HEK293 (cell line): ENCODE results near the gene TMEM270.
"Not testable (repeated sequence)": the region's sequence is repeated elsewhere in the genome, so short reads cannot be mapped to it uniquely, and the experiment has no call there.

Experiments used
- CTCF ChIA-PET: fragments of 350-600 bp; formaldehyde crosslinking; extraction: SDS; loops from one replicate; lab custom pipeline; 2021; ENCODE audit warnings: antibody characterized with exemption; lab: Yijun Ruan, JAX
- POLR2A ChIA-PET: fragments of 300-600 bp; formaldehyde crosslinking; extraction: SDS; loops from one replicate; lab custom pipeline; 2020; ENCODE audit warnings: antibody characterized with exemption, inconsistent platforms; lab: Yijun Ruan, JAX
- H3K27ac ChIP-seq: fragments of 200-500 bp; sonication (Bioruptor generic); 2 replicates; pipeline ENCODE4 v1.5.1; 2014; ENCODE audit warnings: low read depth, low read length, control low read depth, inconsistent platforms; ENCODE audit errors: extremely low read depth
- H3K36me3 ChIP-seq, 2 experiments: fragments of 200-500 bp in 1 of 2; sonication (Bioruptor generic) in 1 of 2; 1 replicate in 1 of 2; 2 replicates in 1 of 2; pipeline ENCODE4 v1.5.1; 2014 to 2017; ENCODE audit warnings: inconsistent platforms in 2 of 2, low read length in 2 of 2; ENCODE audit not compliant: control insufficient read depth in 2 of 2, insufficient read depth in 1 of 2
- H3K4me1 ChIP-seq: fragments of 200-500 bp; sonication (Bioruptor generic); 2 replicates; pipeline ENCODE4 v1.5.1; 2014; ENCODE audit warnings: mild to moderate bottlenecking, low read length, inconsistent platforms; ENCODE audit not compliant: control insufficient read depth, insufficient read depth
- H3K4me3 ChIP-seq: 2 replicates; pipeline ENCODE4 v1.5.1; 2011; ENCODE audit warnings: low read depth, mild to moderate bottlenecking, control low read depth, low read length, moderate library complexity
- H3K9me3 ChIP-seq: fragments of 200-500 bp; sonication (Bioruptor generic); 2 replicates; pipeline ENCODE4 v1.5.1; 2014; ENCODE audit warnings: low read depth, low read length, inconsistent platforms; ENCODE audit not compliant: control insufficient read depth, insufficient read depth
- GLIS1 ChIP-seq: fragments of 450-650 bp; formaldehyde crosslinking; IDR thresholded peaks from 2 replicates; pipeline ENCODE4 v1.5.1; 2016; ENCODE audit warnings: missing biosample characterization, missing genetic modification characterization
- HOXA7 ChIP-seq: sonication (generic); formaldehyde crosslinking; IDR thresholded peaks from 2 replicates; pipeline ENCODE4 v1.8.1; 2022; ENCODE audit warnings: missing genetic modification reagents, borderline replicate concordance
- ZBTB17 ChIP-seq: fragments of 450-650 bp; formaldehyde crosslinking; IDR thresholded peaks from 2 replicates; pipeline ENCODE4 v1.5.1; 2016; ENCODE audit warnings: missing biosample characterization, missing genetic modification characterization
- ZIC2 ChIP-seq: fragments of 450-650 bp; formaldehyde crosslinking; IDR thresholded peaks from 2 replicates; pipeline ENCODE4 v1.5.1; 2016; ENCODE audit warnings: missing biosample characterization, missing genetic modification characterization
- ZNF311 ChIP-seq: fragments of 450-650 bp; formaldehyde crosslinking; IDR thresholded peaks from 2 replicates; pipeline ENCODE4 v1.5.1; 2017; ENCODE audit warnings: missing biosample characterization, missing genetic modification characterization, borderline replicate concordance
- ZNF777 ChIP-seq: fragments of 450-650 bp; formaldehyde crosslinking; IDR thresholded peaks from 2 replicates; pipeline ENCODE4 v1.5.1; 2017; ENCODE audit warnings: missing biosample characterization, missing genetic modification characterization, borderline replicate concordance
- ZNF785 ChIP-seq: fragments of 450-650 bp; formaldehyde crosslinking; IDR thresholded peaks from 2 replicates; pipeline ENCODE4 v1.5.1; 2016; ENCODE audit warnings: missing biosample characterization, missing genetic modification characterization
- TF ChIP-seq, protein P1 (sequence below): fragments of 450-650 bp; formaldehyde crosslinking; IDR thresholded peaks from 2 replicates; pipeline ENCODE4 v1.5.1; 2016; ENCODE audit warnings: missing biosample characterization, missing genetic modification characterization
- TF ChIP-seq, protein P2 (sequence below): fragments of 450-650 bp; formaldehyde crosslinking; IDR thresholded peaks from 2 replicates; pipeline ENCODE4 v1.5.1; 2016; ENCODE audit warnings: missing biosample characterization, missing genetic modification characterization, borderline replicate concordance
- TF ChIP-seq, protein P3 (sequence below): fragments of 450-650 bp; formaldehyde crosslinking; IDR thresholded peaks from 2 replicates; pipeline ENCODE4 v1.5.1; 2017; ENCODE audit warnings: missing biosample characterization, missing genetic modification characterization

The TMEM270 gene

DNA sequence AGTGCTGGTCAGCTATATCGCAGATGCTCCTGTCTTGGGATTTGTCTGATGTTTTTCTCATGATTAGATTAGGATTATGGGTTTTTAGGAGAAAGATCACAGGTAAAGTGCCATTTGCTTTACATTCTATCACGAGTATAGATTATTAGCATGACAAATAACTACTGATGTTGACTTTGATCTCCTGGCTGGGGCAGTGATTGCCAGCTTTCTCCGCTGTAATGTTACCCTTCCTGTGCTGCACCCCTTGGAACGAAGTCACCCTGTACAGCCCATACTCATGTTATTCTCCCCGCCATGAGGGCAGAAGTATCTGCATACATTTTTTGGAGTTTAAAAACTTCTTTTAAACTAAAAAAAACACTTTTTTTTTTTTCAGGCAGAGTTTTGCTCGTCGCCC is 40.9 kb upstream of the TMEM270 start:
- CTCF ChIA-PET = interaction anchor here (2.7 kb wide), 1 partner anchor 35 kb away, joined by 10 read pairs; no protein-coding TSS in a partner anchor
- no peak overlapping the region for H3K4me3 ChIP-seq
- H3K36me3 ChIP-seq = no peaks in the 10 kb centered on the region
- POLR2A ChIA-PET = no interaction called here
- no peak for TF ChIP-seq HOXA7 (CRISPR knock-in tag)
- TF ChIP-seq, protein P1, sequence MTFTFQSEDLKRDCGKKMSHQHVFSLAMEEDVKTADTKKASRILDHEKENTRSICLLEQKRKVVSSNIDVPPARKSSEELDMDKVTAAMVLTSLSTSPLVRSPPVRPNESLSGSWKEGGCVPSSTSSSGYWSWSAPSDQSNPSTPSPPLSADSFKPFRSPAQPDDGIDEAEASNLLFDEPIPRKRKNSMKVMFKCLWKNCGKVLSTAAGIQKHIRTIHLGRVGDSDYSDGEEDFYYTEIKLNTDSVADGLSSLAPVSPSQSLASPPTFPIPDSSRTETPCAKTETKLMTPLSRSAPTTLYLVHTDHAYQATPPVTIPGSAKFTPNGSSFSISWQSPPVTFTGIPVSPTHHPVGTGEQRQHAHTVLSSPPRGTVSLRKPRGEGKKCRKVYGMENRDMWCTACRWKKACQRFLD (tag by site-specific recombination) = no peak
- TF ChIP-seq ZIC2 (tag by site-specific recombination) = no peak
- TF ChIP-seq ZNF777 (tag by site-specific recombination) = no peak
- TF ChIP-seq GLIS1 = no peak
- TF ChIP-seq ZNF311 (tag by site-specific recombination) = no peak
- TF ChIP-seq, protein P2, sequence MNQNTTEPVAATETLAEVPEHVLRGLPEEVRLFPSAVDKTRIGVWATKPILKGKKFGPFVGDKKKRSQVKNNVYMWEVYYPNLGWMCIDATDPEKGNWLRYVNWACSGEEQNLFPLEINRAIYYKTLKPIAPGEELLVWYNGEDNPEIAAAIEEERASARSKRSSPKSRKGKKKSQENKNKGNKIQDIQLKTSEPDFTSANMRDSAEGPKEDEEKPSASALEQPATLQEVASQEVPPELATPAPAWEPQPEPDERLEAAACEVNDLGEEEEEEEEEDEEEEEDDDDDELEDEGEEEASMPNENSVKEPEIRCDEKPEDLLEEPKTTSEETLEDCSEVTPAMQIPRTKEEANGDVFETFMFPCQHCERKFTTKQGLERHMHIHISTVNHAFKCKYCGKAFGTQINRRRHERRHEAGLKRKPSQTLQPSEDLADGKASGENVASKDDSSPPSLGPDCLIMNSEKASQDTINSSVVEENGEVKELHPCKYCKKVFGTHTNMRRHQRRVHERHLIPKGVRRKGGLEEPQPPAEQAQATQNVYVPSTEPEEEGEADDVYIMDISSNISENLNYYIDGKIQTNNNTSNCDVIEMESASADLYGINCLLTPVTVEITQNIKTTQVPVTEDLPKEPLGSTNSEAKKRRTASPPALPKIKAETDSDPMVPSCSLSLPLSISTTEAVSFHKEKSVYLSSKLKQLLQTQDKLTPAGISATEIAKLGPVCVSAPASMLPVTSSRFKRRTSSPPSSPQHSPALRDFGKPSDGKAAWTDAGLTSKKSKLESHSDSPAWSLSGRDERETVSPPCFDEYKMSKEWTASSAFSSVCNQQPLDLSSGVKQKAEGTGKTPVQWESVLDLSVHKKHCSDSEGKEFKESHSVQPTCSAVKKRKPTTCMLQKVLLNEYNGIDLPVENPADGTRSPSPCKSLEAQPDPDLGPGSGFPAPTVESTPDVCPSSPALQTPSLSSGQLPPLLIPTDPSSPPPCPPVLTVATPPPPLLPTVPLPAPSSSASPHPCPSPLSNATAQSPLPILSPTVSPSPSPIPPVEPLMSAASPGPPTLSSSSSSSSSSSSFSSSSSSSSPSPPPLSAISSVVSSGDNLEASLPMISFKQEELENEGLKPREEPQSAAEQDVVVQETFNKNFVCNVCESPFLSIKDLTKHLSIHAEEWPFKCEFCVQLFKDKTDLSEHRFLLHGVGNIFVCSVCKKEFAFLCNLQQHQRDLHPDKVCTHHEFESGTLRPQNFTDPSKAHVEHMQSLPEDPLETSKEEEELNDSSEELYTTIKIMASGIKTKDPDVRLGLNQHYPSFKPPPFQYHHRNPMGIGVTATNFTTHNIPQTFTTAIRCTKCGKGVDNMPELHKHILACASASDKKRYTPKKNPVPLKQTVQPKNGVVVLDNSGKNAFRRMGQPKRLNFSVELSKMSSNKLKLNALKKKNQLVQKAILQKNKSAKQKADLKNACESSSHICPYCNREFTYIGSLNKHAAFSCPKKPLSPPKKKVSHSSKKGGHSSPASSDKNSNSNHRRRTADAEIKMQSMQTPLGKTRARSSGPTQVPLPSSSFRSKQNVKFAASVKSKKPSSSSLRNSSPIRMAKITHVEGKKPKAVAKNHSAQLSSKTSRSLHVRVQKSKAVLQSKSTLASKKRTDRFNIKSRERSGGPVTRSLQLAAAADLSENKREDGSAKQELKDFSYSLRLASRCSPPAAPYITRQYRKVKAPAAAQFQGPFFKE (tag by site-specific recombination) = no peak
- TF ChIP-seq, protein P3, sequence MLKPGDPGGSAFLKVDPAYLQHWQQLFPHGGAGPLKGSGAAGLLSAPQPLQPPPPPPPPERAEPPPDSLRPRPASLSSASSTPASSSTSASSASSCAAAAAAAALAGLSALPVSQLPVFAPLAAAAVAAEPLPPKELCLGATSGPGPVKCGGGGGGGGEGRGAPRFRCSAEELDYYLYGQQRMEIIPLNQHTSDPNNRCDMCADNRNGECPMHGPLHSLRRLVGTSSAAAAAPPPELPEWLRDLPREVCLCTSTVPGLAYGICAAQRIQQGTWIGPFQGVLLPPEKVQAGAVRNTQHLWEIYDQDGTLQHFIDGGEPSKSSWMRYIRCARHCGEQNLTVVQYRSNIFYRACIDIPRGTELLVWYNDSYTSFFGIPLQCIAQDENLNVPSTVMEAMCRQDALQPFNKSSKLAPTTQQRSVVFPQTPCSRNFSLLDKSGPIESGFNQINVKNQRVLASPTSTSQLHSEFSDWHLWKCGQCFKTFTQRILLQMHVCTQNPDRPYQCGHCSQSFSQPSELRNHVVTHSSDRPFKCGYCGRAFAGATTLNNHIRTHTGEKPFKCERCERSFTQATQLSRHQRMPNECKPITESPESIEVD (tag by site-specific recombination) = no peak
- no peak for TF ChIP-seq ZBTB17 (tag by site-specific recombination)
- TF ChIP-seq ZNF785 = no peak
- TF ChIP-seq, all 188 proteins: peak for 0
- Histone ChIP-seq H3K27ac (no peak overlapping the region), H3K9me3 (no peaks in the 10 kb centered on the region), H3K4me1 (no peaks in the 10 kb centered on the region; the same call in 1 of the 2 replicates)

DNA sequence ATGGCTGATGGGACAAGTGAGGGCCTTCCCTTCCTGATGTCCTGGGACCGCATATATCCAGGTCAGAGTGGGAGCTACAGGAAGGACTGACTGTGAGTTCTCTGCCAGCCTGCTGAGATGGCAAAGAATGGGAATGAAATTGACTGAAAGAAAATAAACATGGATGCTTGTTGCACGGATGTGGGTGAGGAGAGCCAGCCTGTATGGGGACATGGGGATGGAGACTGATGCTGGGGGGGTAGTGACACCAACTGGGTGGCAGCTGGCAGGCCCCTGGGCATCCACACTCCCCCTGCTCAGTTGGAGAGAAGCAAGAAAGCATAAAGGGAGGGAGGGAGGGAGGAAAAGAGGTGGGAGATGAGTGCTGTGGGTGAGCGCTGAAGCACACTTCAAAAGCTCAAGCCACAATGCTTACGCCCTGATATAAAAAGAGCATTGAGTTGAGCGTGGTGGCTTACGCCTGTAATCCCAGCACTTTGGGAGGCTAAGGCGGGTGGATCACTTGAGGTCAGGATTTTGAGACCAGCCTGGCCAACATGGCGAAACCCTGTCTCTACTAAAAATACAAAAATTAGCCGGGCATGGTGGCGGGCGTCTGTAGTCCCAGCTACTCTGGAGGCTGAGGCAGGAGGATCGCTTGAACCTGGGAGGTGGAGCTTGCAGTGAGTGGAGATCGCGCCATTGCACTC is 39.2 kb upstream of the TMEM270 start:
- ChIA-PET POLR2A (interaction anchor here (0.5 to 2.4 kb wide), 4 partner anchors 21 to 381 kb away, joined by 3 to 14 read pairs (median 8); partner anchors contain the start of gene METTL27), CTCF (interaction anchor here (0.9 to 2.7 kb wide), 4 partner anchors 10 to 86 kb away, joined by 3 to 10 read pairs (median 6); no protein-coding TSS in a partner anchor)
- H3K36me3 ChIP-seq, H3K4me3 ChIP-seq, H3K9me3 ChIP-seq, H3K27ac ChIP-seq, H3K4me1 ChIP-seq: not testable (repeated sequence)
